B cell (primary cell): ENCODE data around the gene DUSP16. TPM values are rescaled to one million over a fixed set of nuclear protein-coding genes. Genes with fewer than 3 reads are reported as not detected.

ENCODE experiments used
- ATAC-seq: fragments of 200-7000 bp; cut with Tn5 transposase; one replicate; pipeline ENCODE4 v1.10.0; 2021; ENCODE audit warnings: low read depth, mild to moderate bottlenecking, moderate number of reproducible peaks, moderate library complexity
- CTCF ChIA-PET: fragments of 350-600 bp; sonication (Branson Sonifier 250); formaldehyde crosslinking; loops from one replicate; lab custom pipeline; 2021; ENCODE audit warnings: antibody characterized with exemption, inconsistent platforms; lab: Charles Lee
- POLR2A ChIA-PET: fragments of 350-600 bp; sonication (Branson Sonifier 250); formaldehyde crosslinking; loops from one replicate; lab custom pipeline; 2021; ENCODE audit warnings: antibody characterized with exemption; lab: Charles Lee
- DNase-seq: peaks from one replicate; pipeline ENCODE4 v3.0.0; 2013
- H2AFZ ChIP-seq: 2 replicates; pipeline ENCODE4 v1.6.1; 2012; ENCODE audit warnings: mild to moderate bottlenecking, low read depth, low read length; ENCODE audit not compliant: insufficient read depth, poor library complexity, severe bottlenecking
- H3K27ac ChIP-seq, 2 donors: 1 replicate in 1 of 2; 2 replicates in 1 of 2; pipeline ENCODE4 v1.5.1; 2012 to 2013; ENCODE audit warnings: low read length in 2 of 2, mild to moderate bottlenecking in 2 of 2, moderate library complexity in 1 of 2
- H3K27me3 ChIP-seq, 4 experiments: fragments of 200-600 bp in 1 of 4; sonication (generic) in 1 of 4; replicated peaks in 1 of 4; 1 replicate in 2 of 4; 2 replicates in 2 of 4; pipeline versions ENCODE4 v1.6.1 to v1.7.0; 2013 to 2016; ENCODE audit warnings: low read length in 3 of 4, mild to moderate bottlenecking in 2 of 4, mixed read lengths in 1 of 4, moderate library complexity in 1 of 4; ENCODE audit not compliant: insufficient read depth in 4 of 4, control insufficient read depth in 3 of 4; ENCODE audit errors: control extremely low read depth in 1 of 4
- H3K36me3 ChIP-seq, 2 experiments: replicated peaks in 1 of 2; 1 replicate in 1 of 2; 2 replicates in 1 of 2; pipeline versions ENCODE4 v1.6.1 to v1.7.1; 2013; ENCODE audit warnings: low read length in 1 of 2; ENCODE audit not compliant: insufficient read depth in 2 of 2, control insufficient read depth in 1 of 2; ENCODE audit errors: control extremely low read depth in 1 of 2, extremely low read depth in 1 of 2
- H3K4me1 ChIP-seq, 2 donors: fragments of 200-600 bp in 1 of 2; sonication (generic) in 1 of 2; 1 replicate in 1 of 2; 2 replicates in 1 of 2; pipeline versions ENCODE4 v1.5.1 to v1.6.1; 2013 to 2017; ENCODE audit warnings: low read length in 2 of 2; ENCODE audit not compliant: control insufficient read depth in 2 of 2, insufficient read depth in 2 of 2
- H3K4me2 ChIP-seq: replicated peaks from 2 replicates; pipeline ENCODE3; 2012; ENCODE audit warnings: mild to moderate bottlenecking, low read depth, low read length; ENCODE audit not compliant: poor library complexity, severe bottlenecking
- H3K4me3 ChIP-seq, 5 experiments: fragments of 200-600 bp in 1 of 5; sonication (generic) in 1 of 5; 1 replicate in 3 of 5; 2 replicates in 2 of 5; pipeline versions ENCODE4 v1.5.1 to v1.7.0; 2011 to 2016; ENCODE audit warnings: low read length in 4 of 5, mild to moderate bottlenecking in 4 of 5, low read depth in 2 of 5, control low read depth in 1 of 5, moderate library complexity in 1 of 5; ENCODE audit not compliant: insufficient read depth in 1 of 5; ENCODE audit errors: control extremely low read depth in 1 of 5, extremely low read depth in 1 of 5
- H3K79me2 ChIP-seq: fragments of 200-600 bp; sonication (generic); one replicate; pipeline ENCODE4 v1.6.0; 2016; ENCODE audit warnings: low read length; ENCODE audit not compliant: control insufficient read depth, insufficient read depth
- H3K9ac ChIP-seq: fragments of 200-600 bp; sonication (generic); 2 replicates; pipeline ENCODE4 v1.6.1; 2017; ENCODE audit warnings: mild to moderate bottlenecking, low read length, moderate library complexity
- H3K9me3 ChIP-seq, 3 donors: one replicate each; pipeline versions ENCODE4 v1.6.1 to v1.7.1; 2013; ENCODE audit warnings: low read length in 2 of 3; ENCODE audit not compliant: control insufficient read depth in 2 of 3, insufficient read depth in 1 of 3; ENCODE audit errors: control extremely low read depth in 1 of 3
- H4K20me1 ChIP-seq: 2 replicates; pipeline ENCODE4 v1.6.0; 2012; ENCODE audit warnings: mild to moderate bottlenecking, low read length; ENCODE audit not compliant: insufficient read depth, control insufficient read depth, poor library complexity, severe bottlenecking
- H3K27ac Mint-ChIP-seq: one replicate; pipeline ENCODE4 v1.8.0; 2021; ENCODE audit warnings: mixed read lengths
- H3K27me3 Mint-ChIP-seq: one replicate; pipeline ENCODE4 v1.8.0; 2021; ENCODE audit warnings: mixed read lengths
- H3K4me1 Mint-ChIP-seq: one replicate; pipeline ENCODE4 v1.8.0; 2021; ENCODE audit warnings: mixed read lengths
- H3K4me3 Mint-ChIP-seq: one replicate; pipeline ENCODE4 v1.8.0; 2021; ENCODE audit warnings: mixed read lengths
- H3K9me3 Mint-ChIP-seq: one replicate; pipeline ENCODE4 v1.8.0; 2022; ENCODE audit warnings: mixed read lengths; ENCODE audit not compliant: insufficient read depth
- CTCF ChIP-seq: fragments of 200-600 bp; IDR thresholded peaks from one replicate; pipeline ENCODE4 v1.8.0; 2022; ENCODE audit warnings: antibody characterized with exemption, mild to moderate bottlenecking
- EZH2 ChIP-seq: IDR thresholded peaks from 2 replicates; pipeline ENCODE4 v1.6.1; 2012; ENCODE audit warnings: borderline replicate concordance, low read depth, mild to moderate bottlenecking, moderate library complexity, low read length; ENCODE audit not compliant: insufficient read depth, poor library complexity, severe bottlenecking
- WGBS: methylation state at CpG from one replicate; pipeline ENCODE4 v1.1.5; 2013; ENCODE audit warnings: missing lambda C conversion rate; ENCODE audit not compliant: insufficient coverage; 5-methylcytosine and 5-hydroxymethylcytosine counted together
- intact Hi-C: fragments of 100-400 bp; cut with micrococcal nuclease; formaldehyde crosslinking; loops from one replicate; pipeline ENCODE4 v1.10.0; 2022
- polyA plus RNA-seq: library from polyadenylated mRNA; depleted of rRNA; stranded (reverse); fragments of >200 nt; gene quantifications from 2 replicates; pipeline ENCODE4 v1.2.3, GENCODE V29; 2012
- total RNA-seq, 2 donors: library from RNA; stranded (reverse); fragments of 120-200 nt in 1 of 2; gene quantifications; 1 replicate in 1 of 2; 2 replicates in 1 of 2; pipeline versions ENCODE4 v1.2.3 to v1.2.4, GENCODE V29; 2013 to 2022

Gene DUSP16
- total and polyA plus RNA-seq, 2 donors (not counting 1 experiment from before 2014, with no cell fraction given), result 0.37 to 5.6 TPM

- ChIA-PET CTCF (no interaction called here), POLR2A (interaction anchor here (0.7 kb wide), 2 partner anchors 261 to 350 kb away, joined by 3 to 4 read pairs; no protein-coding TSS in a partner anchor)
- ATAC-seq (no peak), DNase-seq (no peak)
- Mint-ChIP-seq H3K27me3 (peaks cover 3% of the 10 kb centered on the region), H3K4me1 (no peaks in the 10 kb centered on the region), H3K9me3 (no peaks in the 10 kb centered on the region), H3K27ac (no peak overlapping the region), H3K4me3 (no peak overlapping the region)
- no peak overlapping the region for H3K9ac ChIP-seq
- no peaks in the 10 kb centered on the region for H3K4me1 ChIP-seq
- H3K4me2 ChIP-seq, result no peak overlapping the region
- no peak overlapping the region for H3K4me3 ChIP-seq
- no peaks in the 10 kb centered on the region for H3K9me3 ChIP-seq
- H3K79me2 ChIP-seq, result no peaks in the 10 kb centered on the region
- intact Hi-C loops, result no loop called here
- WGBS, result no CpG with 5 or more reads among the region's 2 CpGs
- H3K27me3 ChIP-seq, result peaks cover 0 to 3% (median 0%) of the 10 kb centered on the region in 4 experiments
- H4K20me1 ChIP-seq, result no peaks in the 10 kb centered on the region
- TF ChIP-seq CTCF (no peak), EZH2 (no peak)
- H2AFZ ChIP-seq, result no peak overlapping the region
- H3K36me3 ChIP-seq, result no peaks in the 10 kb centered on the region
- no peak overlapping the region for H3K27ac ChIP-seq
Measured at GRCh38 chr12:12550277-12550676, 12.4 kb downstream of the DUSP16 start.

GRCh38 chr12:12549426-12549825 lies 13.2 kb downstream of the DUSP16 start:
- Mint-ChIP-seq H3K27ac (no peak overlapping the region), H3K4me3 (no peak overlapping the region), H3K9me3 (no peaks in the 10 kb centered on the region), H3K27me3 (peaks cover 3% of the 10 kb centered on the region), H3K4me1 (no peaks in the 10 kb centered on the region)
- Histone ChIP-seq H3K27me3 (no peaks in the 10 kb centered on the region), H3K79me2 (no peaks in the 10 kb centered on the region), H3K9ac (no peak overlapping the region), H3K27ac (no peak overlapping the region), H3K36me3 (no peaks in the 10 kb centered on the region), H4K20me1 (no peaks in the 10 kb centered on the region), H2AFZ (no peak overlapping the region), H3K4me3 (no peak overlapping the region), H3K4me1 (no peaks in the 10 kb centered on the region), H3K9me3 (no peaks in the 10 kb centered on the region), H3K4me2 (no peak overlapping the region)
- DNase-seq (no peak), ATAC-seq (no peak)
- POLR2A ChIA-PET, result interaction anchor here (0.7 kb wide), 2 partner anchors 262 to 351 kb away, joined by 3 to 4 read pairs; no protein-coding TSS in a partner anchor
- TF ChIP-seq EZH2 (no peak), CTCF (no peak)
- intact Hi-C loops, result no loop called here
- 100% methylated on average over 1 of the region's 2 CpGs for WGBS
- CTCF ChIA-PET, result no interaction called here
